IMR-90 (cell line): ENCODE data around the gene SPRR2G.

Experiments used
- CEBPB ChIP-seq: IDR thresholded peaks from 2 replicates; pipeline ENCODE4 v1.6.1; 2012; ENCODE audit warnings: low read depth, low read length, improper control_type of control experiment
- CHD1 ChIP-seq: IDR thresholded peaks from 2 replicates; pipeline ENCODE4 v1.6.1; 2012; ENCODE audit warnings: low read depth, low read length, improper control_type of control experiment
- MAFK ChIP-seq: IDR thresholded peaks from 2 replicates; pipeline ENCODE4 v1.6.1; 2012; ENCODE audit warnings: low read depth, low read length, improper control_type of control experiment
- MXI1 ChIP-seq: IDR thresholded peaks from 2 replicates; pipeline ENCODE4 v1.6.1; 2012; ENCODE audit warnings: low read depth, mild to moderate bottlenecking, low read length, moderate library complexity, borderline replicate concordance
- POLR2A ChIP-seq: IDR thresholded peaks from 2 replicates; pipeline ENCODE4 v1.6.1; 2012; ENCODE audit warnings: mild to moderate bottlenecking, low read depth, low read length
- RFX5 ChIP-seq: IDR thresholded peaks from 2 replicates; pipeline ENCODE4 v1.8.0; 2012; ENCODE audit warnings: low read depth, mild to moderate bottlenecking, low read length, moderate library complexity
- SMC3 ChIP-seq: fragments of 150-350 bp; IDR thresholded peaks from 2 replicates; pipeline ENCODE4 v1.6.1; 2016; ENCODE audit warnings: low read depth, mild to moderate bottlenecking, antibody characterized with exemption, low read length, moderate library complexity
- TF ChIP-seq, protein P1 (sequence below): conservative IDR thresholded peaks from 2 replicates; pipeline ENCODE4 v1.5.1; 2012; ENCODE audit warnings: mild to moderate bottlenecking, low read depth, low read length, improper control_type of control experiment
- TF ChIP-seq, protein P2 (sequence below): fragments of 150-350 bp; IDR thresholded peaks from 2 replicates; pipeline ENCODE4 v1.6.1; 2017; ENCODE audit warnings: mild to moderate bottlenecking, antibody characterized with exemption, low read length, low read depth

DNA sequence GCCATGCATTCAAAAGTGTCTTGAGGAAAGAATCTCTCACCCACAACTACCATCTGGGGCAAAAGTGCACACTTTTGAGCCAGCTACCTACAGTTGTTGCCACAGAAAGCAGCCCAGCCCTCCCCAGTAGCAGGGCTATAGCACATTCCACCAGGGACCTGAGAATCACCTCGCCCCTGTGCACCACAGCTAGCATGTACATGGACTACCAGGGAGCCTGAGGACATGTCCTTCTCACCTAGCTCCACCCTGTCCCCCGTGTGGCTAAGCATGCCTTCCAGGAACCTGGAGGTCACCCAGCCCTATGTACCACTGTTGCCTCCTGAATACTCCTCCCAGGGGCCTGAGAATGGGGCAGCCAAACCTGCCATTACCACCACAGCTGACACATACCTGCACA, 16.9 kb downstream of the SPRR2G start:
- TF ChIP-seq, protein P1, sequence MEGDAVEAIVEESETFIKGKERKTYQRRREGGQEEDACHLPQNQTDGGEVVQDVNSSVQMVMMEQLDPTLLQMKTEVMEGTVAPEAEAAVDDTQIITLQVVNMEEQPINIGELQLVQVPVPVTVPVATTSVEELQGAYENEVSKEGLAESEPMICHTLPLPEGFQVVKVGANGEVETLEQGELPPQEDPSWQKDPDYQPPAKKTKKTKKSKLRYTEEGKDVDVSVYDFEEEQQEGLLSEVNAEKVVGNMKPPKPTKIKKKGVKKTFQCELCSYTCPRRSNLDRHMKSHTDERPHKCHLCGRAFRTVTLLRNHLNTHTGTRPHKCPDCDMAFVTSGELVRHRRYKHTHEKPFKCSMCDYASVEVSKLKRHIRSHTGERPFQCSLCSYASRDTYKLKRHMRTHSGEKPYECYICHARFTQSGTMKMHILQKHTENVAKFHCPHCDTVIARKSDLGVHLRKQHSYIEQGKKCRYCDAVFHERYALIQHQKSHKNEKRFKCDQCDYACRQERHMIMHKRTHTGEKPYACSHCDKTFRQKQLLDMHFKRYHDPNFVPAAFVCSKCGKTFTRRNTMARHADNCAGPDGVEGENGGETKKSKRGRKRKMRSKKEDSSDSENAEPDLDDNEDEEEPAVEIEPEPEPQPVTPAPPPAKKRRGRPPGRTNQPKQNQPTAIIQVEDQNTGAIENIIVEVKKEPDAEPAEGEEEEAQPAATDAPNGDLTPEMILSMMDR: no peak
- no peak for TF ChIP-seq POLR2A
- TF ChIP-seq CHD1: no peak
- no peak for TF ChIP-seq RFX5
- TF ChIP-seq MXI1: no peak
- TF ChIP-seq, protein P2, sequence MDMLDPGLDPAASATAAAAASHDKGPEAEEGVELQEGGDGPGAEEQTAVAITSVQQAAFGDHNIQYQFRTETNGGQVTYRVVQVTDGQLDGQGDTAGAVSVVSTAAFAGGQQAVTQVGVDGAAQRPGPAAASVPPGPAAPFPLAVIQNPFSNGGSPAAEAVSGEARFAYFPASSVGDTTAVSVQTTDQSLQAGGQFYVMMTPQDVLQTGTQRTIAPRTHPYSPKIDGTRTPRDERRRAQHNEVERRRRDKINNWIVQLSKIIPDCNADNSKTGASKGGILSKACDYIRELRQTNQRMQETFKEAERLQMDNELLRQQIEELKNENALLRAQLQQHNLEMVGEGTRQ: no peak
- no peak for TF ChIP-seq MAFK
- no peak for TF ChIP-seq SMC3
- no peak for TF ChIP-seq CEBPB
